ENCODE measurements around the gene AFG1L.

- no peak for TF ChIP-seq EZH2 (IDR thresholded peaks at IDR 0.05)
- TF ChIP-seq POLR2AphosphoS5 (IDR thresholded peaks at IDR 0.05; ENCODE audit: borderline replicate concordance, low read depth, low read length), result no peak
- no peak for TF ChIP-seq FOXP2 (optimal IDR thresholded peaks at IDR 0.05; ENCODE audit: control extremely low read depth, extremely low read length, insufficient read depth)
Measured at GRCh38 chr6:108419934-108420609, 125.2 kb downstream of the AFG1L start.
